Measurements from ENCODE around the gene SARM1.

- TF ChIP-seq EZH2 (IDR thresholded peaks at IDR 0.05; ENCODE audit: low read depth) (no peak), CTCF (conservative IDR thresholded peaks at IDR 0.05) (no peak)
Measured at GRCh38 chr17:28331891-28332420, 39.5 kb upstream of the SARM1 start.

Data from PC-9 (cell line).